ENCODE data around the gene PLB1.

PLB1 gene

DNA sequence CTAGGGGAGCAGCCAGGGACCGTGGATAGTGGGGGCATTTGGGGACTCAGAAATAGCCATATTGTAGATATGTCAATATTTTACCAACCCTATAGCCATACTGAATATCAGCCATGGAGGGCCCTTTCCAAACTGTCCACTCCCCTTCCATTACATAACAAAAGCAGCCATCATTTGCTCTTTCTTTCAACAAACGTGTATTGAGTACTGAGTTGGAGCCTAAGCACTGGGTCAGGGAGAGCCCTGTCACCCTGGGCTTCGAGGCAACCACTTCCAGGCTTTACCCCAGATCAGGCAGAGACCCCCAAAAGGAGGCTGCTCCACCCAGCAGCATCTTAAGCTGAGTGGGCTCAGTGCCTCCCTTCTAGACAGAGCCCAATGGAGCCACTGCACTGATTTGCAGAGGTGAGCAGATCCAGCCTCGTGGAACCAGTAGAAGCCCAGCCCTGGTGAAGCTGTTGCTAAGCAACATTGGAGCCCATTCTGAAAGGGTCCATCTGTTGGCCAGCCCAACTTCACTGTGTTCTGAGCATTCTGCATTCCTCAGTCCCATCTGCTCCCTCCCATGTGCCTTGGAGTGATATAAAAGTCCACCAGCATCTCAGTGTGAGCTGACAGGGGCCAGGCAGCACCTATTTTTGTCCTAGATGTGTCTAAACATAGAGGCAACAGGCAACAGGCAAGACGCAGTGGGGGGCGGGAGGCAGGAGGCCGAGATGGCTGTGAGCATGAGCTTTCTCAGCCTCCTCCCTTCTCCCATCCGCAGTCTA, 112.1 kb downstream of the PLB1 start:
- no peak for DNase-seq (ENCODE audit: low read depth)
- no peak overlapping the region for H3K4me3 ChIP-seq (ENCODE audit: control insufficient read depth, low read depth, low read length)
- TF ChIP-seq, protein P1, sequence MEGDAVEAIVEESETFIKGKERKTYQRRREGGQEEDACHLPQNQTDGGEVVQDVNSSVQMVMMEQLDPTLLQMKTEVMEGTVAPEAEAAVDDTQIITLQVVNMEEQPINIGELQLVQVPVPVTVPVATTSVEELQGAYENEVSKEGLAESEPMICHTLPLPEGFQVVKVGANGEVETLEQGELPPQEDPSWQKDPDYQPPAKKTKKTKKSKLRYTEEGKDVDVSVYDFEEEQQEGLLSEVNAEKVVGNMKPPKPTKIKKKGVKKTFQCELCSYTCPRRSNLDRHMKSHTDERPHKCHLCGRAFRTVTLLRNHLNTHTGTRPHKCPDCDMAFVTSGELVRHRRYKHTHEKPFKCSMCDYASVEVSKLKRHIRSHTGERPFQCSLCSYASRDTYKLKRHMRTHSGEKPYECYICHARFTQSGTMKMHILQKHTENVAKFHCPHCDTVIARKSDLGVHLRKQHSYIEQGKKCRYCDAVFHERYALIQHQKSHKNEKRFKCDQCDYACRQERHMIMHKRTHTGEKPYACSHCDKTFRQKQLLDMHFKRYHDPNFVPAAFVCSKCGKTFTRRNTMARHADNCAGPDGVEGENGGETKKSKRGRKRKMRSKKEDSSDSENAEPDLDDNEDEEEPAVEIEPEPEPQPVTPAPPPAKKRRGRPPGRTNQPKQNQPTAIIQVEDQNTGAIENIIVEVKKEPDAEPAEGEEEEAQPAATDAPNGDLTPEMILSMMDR (conservative IDR thresholded peaks at IDR 0.05; ENCODE audit: control insufficient read depth, insufficient read depth, low read depth, low read length), result no peak

DNA sequence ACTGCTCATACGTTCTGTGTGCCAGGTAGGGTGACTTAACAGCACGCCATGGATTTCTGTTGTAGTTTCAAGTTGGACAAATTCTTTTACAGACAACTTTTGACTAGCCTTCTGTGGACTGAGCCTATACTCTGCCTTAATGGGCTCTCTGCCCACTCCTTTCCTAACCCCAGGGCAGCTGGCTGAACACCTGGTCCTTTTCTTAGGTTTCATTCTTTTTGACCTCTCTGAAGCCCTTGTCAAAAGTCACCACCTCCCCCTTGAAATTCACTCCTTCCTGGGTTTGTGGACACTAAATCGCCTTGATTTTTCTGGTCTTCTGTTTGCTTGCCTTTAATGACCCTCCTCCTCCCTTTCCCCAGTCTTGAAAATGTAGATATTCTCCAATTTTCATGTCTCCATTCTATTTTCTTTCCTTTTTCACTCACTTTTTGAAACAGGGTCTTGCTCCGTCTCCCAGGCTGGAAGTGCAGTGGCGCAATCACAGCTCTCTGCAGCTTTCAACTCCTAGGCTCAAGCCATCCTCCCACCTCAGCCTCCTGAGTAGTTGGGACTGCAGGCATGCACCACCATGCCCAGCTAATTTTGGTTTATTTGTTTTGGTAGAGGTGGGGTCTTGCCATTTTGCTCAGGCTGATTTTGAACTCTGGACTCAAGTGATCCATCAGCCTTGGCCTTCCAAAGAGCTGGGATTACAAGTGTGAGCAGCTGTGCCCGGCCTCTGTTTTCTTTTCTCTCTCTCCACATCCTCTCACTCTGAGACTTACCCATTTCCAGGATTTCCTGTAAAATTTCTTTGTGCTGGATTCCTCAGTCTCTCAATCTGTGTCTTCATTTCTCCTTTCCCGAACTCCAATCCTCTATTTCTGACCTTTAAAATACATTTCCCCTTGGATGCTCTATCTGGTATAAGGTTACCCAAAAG, 112.9 kb downstream of the PLB1 start:
- DNase-seq (ENCODE audit: low read depth), result no peak
- no peak overlapping the region for H3K4me3 ChIP-seq (ENCODE audit: control insufficient read depth, low read depth, low read length)
- TF ChIP-seq, protein P1 (conservative IDR thresholded peaks at IDR 0.05; ENCODE audit: control insufficient read depth, insufficient read depth, low read depth, low read length), result no peak

DNA sequence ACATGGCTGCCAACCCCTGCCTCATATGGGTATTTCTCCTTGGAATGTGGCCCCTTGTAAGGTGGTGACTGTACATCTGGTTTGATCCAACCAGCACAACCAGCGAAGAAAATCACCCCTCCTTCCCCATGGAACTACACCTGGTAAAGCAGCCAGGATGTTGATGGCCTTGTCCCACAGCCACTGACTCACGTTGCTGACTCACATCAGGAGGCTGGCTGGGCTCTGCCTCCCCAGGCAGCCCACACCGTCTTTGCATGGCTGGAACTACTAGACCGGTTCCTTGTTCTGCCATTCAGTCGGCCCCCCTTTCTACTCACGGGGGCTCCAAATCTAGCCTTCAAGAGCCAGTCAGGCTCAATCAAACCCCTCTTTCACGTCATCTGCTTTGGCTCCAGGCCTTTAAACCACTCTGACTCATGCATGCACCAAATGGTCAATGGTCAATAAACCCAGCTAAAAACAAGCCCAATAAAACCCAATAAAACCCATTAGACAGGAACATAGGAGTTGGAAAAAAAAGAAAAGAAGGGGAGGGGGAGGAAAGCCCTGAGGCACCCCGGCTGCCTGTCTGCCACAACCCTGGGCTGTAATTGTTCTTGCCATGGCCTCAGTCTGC, 114.8 kb downstream of the PLB1 start:
- TF ChIP-seq, protein P1 (conservative IDR thresholded peaks at IDR 0.05; ENCODE audit: control insufficient read depth, insufficient read depth, low read depth, low read length), result no peak
- DNase-seq (ENCODE audit: low read depth), result peak; percentile 93
- no peak overlapping the region for H3K4me3 ChIP-seq (ENCODE audit: control insufficient read depth, low read depth, low read length)

DNA sequence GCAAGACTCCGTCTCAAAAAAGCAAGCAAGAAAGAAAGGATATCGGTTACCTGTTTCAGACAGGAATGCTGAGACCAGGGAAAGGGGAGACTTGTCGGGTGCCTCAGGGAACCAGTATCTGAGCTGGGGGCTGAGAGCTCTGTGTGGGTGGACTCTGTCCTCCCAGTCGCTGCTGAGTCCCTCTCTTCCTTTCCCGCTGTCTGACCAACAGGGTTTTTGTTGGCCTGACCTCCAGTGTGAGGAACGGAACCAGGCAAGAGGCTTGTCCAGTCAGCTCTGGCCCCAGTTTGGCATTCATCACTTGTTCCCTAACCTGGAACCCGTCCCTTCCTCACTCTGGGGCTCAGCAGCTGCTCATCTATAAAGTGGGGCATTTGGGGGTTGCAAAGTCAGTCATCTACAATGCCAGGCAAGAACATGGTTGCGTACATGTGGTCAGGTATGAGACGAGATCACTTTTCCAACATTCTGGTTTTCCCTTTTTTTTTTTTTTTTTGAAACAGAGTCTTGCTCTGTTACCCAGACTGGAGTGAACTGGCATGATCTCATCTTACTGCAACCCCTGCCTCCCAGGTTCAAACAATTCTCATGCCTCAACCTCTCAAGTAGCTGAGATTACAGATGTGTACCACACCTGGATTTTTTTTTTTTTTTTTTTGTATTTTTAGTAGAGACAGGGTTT, 116.4 kb downstream of the PLB1 start:
- H3K4me3 ChIP-seq (ENCODE audit: control insufficient read depth, low read depth, low read length), result no peak overlapping the region
- TF ChIP-seq, protein P1 (conservative IDR thresholded peaks at IDR 0.05; ENCODE audit: control insufficient read depth, insufficient read depth, low read depth, low read length), result no peak
- no peak for DNase-seq (ENCODE audit: low read depth)

DNA sequence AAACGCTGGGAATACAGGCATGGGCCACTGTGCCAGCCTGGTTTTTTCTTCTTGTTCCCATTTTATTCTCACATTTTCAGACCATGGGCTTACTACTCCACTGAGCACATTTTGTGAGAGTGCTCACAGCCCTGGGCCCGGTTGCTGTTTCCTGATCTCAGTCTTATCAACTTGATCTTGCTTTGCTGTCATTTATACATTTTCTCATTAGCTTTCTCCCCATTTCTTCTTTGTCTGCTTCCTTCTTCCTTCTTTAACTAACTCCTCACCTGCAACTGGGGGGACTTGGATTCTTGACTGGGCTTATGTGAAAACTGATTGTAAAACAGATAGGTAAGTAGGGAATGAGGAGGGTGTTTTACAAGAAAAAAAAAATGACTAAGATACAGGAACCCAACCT, 117.3 kb downstream of the PLB1 start:
- TF ChIP-seq, protein P1 (conservative IDR thresholded peaks at IDR 0.05; ENCODE audit: control insufficient read depth, insufficient read depth, low read depth, low read length), result no peak
- DNase-seq (ENCODE audit: low read depth), result no peak
- H3K4me3 ChIP-seq (ENCODE audit: control insufficient read depth, low read depth, low read length), result no peak overlapping the region
